GM21381 (cell line): ENCODE measurements around the gene HSD17B14.
"Not testable (repeated sequence)": the region's sequence is repeated elsewhere in the genome, so short reads cannot be mapped to it uniquely, and the experiment has no call there.

ENCODE experiments used
- ATAC-seq: cut with Tn5 transposase; IDR thresholded peaks from one replicate; pipeline ENCODE4 v1.9.1; 2021; ENCODE audit warnings: mild to moderate bottlenecking, moderate library complexity; ENCODE audit not compliant: unreplicated experiment

Gene HSD17B14

DNA sequence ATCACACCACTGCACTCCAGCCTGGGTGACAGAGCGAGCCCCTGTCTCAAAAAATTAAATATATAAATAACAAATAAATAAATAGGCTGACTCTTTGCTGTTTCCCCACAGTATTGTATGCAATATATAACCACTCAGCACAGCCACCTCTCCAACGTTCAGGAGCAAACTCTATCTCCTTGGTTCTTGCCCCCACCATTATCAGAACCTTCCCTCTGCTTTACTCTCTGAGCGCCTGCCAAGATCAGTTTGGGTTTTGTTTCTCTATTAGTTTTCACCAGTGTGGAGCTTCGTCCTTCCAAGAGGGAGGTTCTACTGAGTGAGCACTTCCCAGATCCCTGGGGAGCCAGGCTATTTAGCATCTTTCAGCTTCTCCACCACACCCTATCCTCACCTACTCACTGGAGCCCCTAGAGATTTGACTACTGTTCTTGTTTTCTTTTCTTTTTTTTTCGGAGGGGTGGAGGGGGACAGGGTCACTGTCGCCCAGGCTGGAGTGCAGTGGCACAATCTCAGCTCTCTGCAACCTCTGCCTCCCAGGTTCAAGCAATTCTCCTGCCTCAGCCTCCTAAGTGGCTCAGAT lies 68.0 kb downstream of the HSD17B14 start:
- ATAC-seq: not testable (repeated sequence)

DNA sequence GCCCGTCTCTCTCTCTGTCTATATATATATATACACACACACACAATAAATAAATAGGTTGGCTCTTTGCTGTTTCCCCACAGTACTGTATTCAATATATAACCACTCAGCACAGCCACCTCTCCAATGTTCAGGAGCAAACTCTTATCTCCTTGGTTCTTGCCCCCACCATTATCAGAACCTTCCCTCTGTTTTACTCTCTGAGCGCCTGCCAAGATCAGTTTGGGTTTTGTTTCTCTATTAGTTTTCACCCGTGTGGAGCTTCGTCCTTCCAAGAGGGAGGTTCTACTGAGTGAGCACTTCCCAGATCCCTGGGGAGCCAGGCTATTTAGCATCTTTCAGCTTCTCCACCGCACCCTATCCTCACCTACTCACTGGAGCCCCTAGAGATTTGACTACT lies 70.5 kb downstream of the HSD17B14 start:
- not testable (repeated sequence) for ATAC-seq
